CD8-positive, alpha-beta memory T cell (primary cell): Measurements from ENCODE around the gene GMPPB. TPM values are rescaled to one million over a fixed set of nuclear protein-coding genes. Genes with fewer than 3 reads are reported as not detected.

Experiments used
- polyA plus RNA-seq: library from polyadenylated mRNA; unstranded; fragments of 300-500 nt; fragmentation: Illumina TruSeq; gene quantifications from one replicate; pipeline ENCODE4 v1.2.3, GENCODE V29; 2021
- total RNA-seq, 2 experiments: library from RNA; stranded (reverse); gene quantifications; one replicate each; pipeline ENCODE4 v1.2.3, GENCODE V29; 2021

GMPPB gene
- total and polyA plus RNA-seq, 3 experiments from 2014 or later: 24.6 to 53.8 (median 52.6) TPM

Other genes with a start within 250 kb of the GMPPB start
- under 1 TPM; 0.33 to 0.46 TPM for gene BSN, start 169.5 kb downstream of the GMPPB start, total RNA-seq
- gene BSN, start 169.5 kb downstream of the GMPPB start, polyA plus RNA-seq: not detected
- gene APEH, start 49.6 kb downstream of the GMPPB start, total RNA-seq: 100 to 1,000 TPM; 190 to 194 TPM
- 119 TPM for gene APEH, start 49.6 kb downstream of the GMPPB start, polyA plus RNA-seq
- gene MST1, start 34.5 kb downstream of the GMPPB start, total RNA-seq: 1 to 10 TPM; 6.0 to 8.5 TPM
- 0.31 TPM for gene MST1, start 34.5 kb downstream of the GMPPB start, polyA plus RNA-seq
- gene RNF123, start 34.4 kb downstream of the GMPPB start, total RNA-seq: 10 to 100 TPM; 38.8 to 43.7 TPM
- 20.7 TPM for gene RNF123, start 34.4 kb downstream of the GMPPB start, polyA plus RNA-seq
- gene AMIGO3, start 4.3 kb downstream of the GMPPB start, total RNA-seq: under 1 TPM; 0.15 to 0.31 TPM
- 1.5 TPM for gene AMIGO3, start 4.3 kb downstream of the GMPPB start, polyA plus RNA-seq
- gene IP6K1, start 62.6 kb upstream of the GMPPB start, total RNA-seq: 10 to 100 TPM; 37.1 to 47.5 TPM
- 26.1 TPM for gene IP6K1, start 62.6 kb upstream of the GMPPB start, polyA plus RNA-seq
- not detected for gene CDHR4, start 75.9 kb upstream of the GMPPB start, total RNA-seq
- not detected for gene CDHR4, start 75.9 kb upstream of the GMPPB start, polyA plus RNA-seq
- gene INKA1, start 79.3 kb upstream of the GMPPB start, total RNA-seq: 1 to 10 TPM; 1.1 to 1.7 TPM
- gene INKA1, start 79.3 kb upstream of the GMPPB start, polyA plus RNA-seq: 1.1 TPM
- gene UBA7, start 90.0 kb upstream of the GMPPB start, total RNA-seq: 10 to 100 TPM; 57.8 to 58.3 TPM
- gene UBA7, start 90.0 kb upstream of the GMPPB start, polyA plus RNA-seq: 40.7 TPM
- 10 to 100 TPM; 21.9 to 22.9 TPM for gene TRAIP, start 132.6 kb upstream of the GMPPB start, total RNA-seq
- gene TRAIP, start 132.6 kb upstream of the GMPPB start, polyA plus RNA-seq: 1.9 TPM
- gene CAMKV, start 146.0 kb upstream of the GMPPB start, total RNA-seq: under 1 TPM; 0.44 to 0.77 TPM
- not detected for gene CAMKV, start 146.0 kb upstream of the GMPPB start, polyA plus RNA-seq
- gene MST1R, start 179.9 kb upstream of the GMPPB start, total RNA-seq: 1 to 10 TPM in 1 of 2 experiments, under 1 TPM in 1; 0.83 to 1.2 TPM
- not detected for gene MST1R, start 179.9 kb upstream of the GMPPB start, polyA plus RNA-seq
- gene MON1A, start 205.9 kb upstream of the GMPPB start, total RNA-seq: 10 to 100 TPM; 17.9 to 18.1 TPM
- gene MON1A, start 205.9 kb upstream of the GMPPB start, polyA plus RNA-seq: 22.4 TPM
- 10 to 100 TPM; 71.6 to 75.8 TPM for gene RBM6, start 216.2 kb upstream of the GMPPB start, total RNA-seq
- 53.2 TPM for gene RBM6, start 216.2 kb upstream of the GMPPB start, polyA plus RNA-seq